GM18868 (cell line): ENCODE results near the gene ZNF385C.
A peak's percentile ranks its signal among the peaks of the same experiment; 100 is the strongest.
"Not testable (repeated sequence)": the region's sequence is repeated elsewhere in the genome, so short reads cannot be mapped to it uniquely, and the experiment has no call there.

Source experiments
- ATAC-seq: cut with Tn5 transposase; IDR thresholded peaks from one replicate; pipeline ENCODE4 v1.9.1; 2021; ENCODE audit warnings: mild to moderate bottlenecking, moderate library complexity; ENCODE audit not compliant: unreplicated experiment

ZNF385C gene, protein sequence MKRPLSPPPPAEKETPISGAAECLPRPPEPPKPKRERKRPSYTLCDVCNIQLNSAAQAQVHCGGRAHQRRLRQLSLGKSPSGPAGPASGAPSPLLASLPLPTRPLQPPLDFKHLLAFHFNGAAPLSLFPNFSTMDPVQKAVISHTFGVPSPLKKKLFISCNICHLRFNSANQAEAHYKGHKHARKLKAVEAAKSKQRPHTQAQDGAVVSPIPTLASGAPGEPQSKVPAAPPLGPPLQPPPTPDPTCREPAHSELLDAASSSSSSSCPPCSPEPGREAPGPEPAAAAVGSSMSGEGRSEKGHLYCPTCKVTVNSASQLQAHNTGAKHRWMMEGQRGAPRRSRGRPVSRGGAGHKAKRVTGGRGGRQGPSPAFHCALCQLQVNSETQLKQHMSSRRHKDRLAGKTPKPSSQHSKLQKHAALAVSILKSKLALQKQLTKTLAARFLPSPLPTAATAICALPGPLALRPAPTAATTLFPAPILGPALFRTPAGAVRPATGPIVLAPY

DNA sequence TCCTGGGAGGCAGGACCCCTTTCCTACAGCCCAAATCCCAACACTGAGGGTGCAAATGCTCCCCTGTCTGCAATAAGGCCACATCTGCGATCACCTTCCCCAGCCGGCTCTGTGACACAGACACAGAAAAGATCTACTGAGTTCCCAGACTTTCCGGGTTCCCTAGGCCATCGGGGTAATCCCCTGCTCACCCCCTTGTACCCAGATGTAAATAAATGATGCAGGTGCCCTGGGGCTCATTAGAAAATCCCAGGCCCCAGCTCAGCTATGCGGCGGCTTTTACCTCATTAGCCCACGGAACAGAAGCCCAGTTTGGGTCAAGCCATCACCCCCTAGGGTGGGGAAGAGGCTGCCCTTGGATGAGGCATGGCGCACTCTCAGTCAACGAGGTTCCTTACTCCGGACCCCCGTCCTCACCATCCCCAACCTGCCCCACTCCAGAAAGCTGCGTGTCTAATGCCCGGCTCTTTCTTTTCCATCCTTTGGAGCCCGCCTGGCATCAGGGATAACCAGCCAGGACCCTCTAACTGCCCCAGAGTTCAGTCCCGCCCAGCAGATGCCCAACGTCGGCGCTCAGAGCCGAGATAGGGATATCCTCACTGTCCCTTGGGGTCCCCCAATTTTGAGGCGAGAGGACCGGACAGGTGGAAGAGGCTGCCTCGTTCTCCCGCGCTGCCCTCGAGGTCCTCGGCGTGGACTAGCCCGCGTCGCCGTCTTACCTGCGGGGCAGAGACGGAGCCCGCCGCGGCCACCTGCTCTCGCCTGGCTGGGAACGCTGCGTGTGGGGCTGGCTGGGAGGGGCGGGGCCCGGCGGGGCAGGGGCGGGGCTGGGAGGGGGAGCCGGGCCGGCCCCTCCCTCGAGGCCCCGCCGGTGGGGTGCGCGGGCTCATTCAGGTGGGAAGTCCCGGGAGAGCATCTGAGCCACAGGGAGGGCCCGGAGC is at the start of gene ZNF385C:
ZNF385C (minus strand) TSS at position 783 of the 941 bp plus-strand sequence. CDS start 35,417 bp downstream, outside the sequence.
- no peak for ATAC-seq

DNA sequence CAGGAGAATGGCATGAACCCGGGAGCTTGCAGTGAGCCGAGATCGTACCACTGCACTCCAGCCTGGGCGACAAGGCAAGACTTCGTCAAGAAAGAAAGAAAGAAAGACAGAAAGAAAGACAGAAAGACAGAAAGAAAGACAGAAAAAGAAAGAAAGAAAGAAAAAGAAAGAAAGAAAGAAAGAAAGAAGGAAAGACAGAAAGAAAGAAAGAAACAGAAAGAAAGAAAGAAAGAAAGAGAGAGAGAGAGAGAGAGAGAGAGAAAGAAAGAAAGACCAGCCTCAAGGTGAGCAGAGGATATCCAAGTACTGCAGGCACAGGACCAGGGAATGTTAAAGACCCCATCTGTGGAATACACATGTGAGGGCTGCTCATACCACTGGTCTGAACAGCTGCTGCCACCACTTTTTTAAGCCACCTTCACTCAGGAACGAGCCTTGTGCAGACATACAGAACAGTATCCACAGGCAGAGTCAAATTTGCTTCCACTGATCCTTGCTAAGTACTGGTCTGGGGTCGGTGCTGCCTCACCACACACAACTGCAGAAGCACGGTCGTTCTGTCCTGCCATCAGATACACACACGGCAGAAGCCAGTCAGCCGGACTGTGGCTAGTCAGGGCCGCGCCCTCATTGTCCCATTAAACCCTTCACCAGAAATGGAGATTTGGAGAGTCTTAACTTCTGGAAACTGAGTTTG is 48.8 kb upstream of the ZNF385C start:
- ATAC-seq, result no peak

DNA sequence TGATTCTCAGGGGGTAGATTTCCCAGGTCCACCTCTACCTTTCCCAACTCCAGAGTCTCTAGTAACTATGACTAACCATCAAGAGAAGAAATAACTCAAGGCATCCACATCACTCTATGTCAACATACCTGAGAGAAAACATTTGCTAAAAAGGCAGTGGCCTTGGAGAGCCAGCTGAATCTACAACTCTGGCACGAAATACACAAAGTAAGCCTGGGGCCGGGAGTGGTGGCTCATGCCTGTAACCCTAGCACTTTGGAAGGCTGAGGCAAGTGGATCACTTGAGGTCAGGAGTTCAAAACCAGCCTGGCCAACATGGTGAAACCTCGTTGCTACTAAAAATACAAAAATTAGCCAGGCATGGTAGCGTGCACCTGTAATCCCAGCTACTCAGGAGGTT is 44.9 kb upstream of the ZNF385C start:
- ATAC-seq, result not testable (repeated sequence)

DNA sequence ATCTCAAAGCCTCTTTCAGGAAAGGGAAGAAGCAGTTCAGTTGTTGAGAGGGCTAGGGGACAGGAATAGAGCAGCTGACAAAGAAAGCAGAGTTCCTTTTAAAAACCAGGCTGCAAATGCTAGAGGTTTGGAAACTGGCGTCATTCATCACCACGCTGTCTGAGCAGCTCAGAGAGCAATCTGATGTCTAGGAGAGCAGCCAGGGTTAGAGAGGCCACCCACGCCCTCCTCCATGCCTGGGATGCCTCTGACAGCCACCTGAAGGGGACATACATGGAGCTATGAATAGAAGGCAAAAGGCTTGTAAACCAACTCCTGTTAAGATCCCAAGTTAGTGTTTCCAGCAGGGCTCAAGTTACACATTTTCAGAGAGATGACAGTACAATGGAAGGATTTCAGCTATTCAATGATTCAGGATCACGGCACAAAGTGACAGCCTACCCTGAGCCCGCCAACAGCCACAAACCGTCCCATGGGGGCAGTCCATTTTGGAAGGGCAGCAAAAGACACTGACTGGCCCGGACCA is 44.2 kb upstream of the ZNF385C start:
- ATAC-seq, result no peak

DNA sequence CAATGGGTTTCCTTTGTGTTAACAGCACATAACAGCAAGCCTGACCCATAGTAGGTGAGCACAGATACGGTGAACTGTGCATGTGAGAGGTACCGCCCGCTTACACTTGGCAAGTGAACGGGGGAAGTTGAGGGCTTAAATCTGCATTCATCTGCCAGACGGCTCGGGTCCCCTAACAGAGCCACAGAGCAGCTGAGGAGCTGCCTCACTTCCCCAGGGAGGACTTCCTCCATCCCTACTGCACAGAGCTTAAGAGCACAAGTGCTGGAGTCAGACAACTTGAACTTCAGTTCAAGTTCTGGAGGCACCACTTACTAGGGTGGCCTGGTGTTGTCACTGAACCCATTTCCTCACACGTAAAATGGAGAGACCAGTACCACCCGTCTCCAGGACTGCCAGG is 43.1 kb upstream of the ZNF385C start:
- no peak for ATAC-seq

DNA sequence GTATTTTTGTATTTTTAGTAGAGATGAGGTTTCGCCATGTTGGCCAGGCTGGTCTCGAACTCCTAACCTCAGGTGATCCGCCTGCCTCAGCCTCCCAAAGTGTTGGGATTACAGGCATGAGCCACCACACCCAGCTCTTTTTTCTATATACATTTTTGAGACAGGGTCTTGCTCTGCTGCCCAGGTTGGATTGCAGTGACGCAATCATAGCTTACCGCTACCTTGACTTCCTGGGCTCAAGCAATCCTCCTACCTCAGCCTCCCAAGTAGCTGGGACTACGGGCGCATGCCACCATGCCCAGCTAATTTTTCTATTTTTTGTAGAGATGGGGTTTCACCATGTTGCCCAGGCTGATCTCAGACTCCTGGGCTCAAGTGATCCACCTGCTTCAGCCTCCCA is 42.4 kb upstream of the ZNF385C start:
- ATAC-seq, result not testable (repeated sequence)

DNA sequence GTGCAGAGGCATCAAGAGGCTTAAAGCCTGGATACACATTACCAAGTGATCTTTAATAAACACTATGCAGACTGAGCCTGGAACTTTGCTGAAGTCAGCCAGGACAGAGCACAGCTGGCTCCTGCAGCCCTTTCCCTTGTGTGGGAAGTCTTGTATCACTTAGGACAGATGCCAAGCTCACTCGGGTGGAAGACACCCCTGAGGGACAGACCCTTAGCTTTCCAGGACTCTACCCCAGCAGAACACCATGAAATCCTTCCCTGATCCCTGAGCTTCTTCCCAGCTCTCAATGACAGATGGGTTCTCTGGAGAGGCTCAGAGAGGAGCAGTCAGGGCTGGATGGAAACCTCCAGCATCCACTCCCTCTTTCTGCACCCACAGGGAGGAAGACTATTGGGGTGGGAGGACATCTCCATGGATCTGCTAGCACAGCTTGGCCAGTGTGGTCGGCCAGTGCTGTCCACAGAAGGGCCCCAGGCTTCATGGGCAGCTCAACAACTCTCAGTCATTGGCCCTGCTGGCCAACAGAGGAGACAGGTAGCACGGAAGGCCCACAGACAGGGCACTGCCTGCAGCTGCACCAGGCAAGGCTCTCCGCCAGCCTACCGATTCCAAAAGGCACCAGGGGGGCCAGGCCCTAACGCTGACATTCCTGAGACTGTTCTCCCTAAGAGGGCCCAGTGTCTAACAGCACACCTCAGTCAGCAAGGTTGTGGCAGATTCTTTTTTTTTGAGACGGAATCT is 40.6 kb upstream of the ZNF385C start:
- ATAC-seq, result no peak

DNA sequence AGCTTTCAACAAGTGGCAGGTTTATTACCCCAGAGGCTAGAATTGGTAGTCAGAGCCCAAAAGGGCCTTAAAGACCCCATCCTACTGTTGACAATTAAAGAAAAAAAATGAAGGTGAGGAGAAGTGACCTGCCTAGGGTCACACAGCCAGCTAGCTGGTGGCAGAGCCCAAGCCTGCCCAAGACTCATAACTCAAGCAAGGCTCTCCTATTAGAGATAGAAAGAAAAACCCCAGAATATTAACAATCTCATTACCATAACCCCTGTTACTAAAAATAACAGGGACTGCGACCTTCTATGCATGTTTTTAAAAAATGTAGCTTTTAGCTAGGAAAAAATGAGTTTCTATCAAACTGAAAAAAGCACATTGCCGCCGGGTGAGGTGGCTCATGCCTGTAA is 38.4 kb upstream of the ZNF385C start:
- ATAC-seq, result no peak

DNA sequence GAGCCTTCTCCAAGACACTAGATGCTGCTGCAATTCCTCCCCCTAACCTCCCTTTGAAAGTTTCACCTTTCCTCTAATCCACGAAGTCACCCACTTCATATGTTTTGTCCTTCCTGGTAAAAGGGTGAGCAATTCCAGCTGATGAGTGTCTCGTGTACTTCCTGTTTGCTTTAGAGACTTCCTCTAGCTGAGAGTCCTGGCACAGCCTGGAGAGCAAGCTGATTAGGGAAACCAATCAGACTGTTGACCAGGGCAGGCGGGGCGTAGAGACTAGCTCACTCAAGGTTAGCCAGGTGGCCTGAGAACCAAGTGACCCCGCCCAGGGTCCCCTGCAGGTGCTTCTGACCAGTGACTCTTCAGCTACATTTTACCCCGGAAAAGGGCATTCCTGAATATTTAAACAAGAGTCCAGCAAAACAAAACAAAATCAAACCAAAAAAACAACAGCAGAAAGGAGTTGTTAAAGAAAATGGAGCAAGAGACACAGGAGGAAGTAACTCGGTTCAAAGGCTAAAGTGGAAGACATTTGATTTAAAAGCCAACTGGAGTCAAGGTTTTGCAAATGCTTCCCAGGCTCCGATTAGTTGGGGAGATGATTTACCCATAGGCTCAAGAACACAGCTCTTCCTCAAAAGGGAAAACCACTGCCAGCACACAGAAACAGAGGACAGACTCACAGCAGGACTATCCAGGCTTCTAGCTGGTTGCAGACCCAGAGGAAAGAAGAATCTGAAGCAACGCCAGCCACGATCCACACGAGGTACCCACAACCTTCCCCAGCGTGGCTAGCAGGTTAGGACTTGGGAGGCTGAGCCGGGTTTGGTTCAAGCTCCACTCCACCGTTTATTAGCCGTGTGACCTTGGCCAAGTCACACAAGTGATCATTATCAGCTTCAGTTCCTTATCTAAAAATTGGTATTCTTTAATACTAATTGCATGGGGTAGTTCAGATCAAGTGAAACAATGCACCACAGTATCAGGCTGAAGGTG is 37.7 kb upstream of the ZNF385C start:
- ATAC-seq, result no peak

DNA sequence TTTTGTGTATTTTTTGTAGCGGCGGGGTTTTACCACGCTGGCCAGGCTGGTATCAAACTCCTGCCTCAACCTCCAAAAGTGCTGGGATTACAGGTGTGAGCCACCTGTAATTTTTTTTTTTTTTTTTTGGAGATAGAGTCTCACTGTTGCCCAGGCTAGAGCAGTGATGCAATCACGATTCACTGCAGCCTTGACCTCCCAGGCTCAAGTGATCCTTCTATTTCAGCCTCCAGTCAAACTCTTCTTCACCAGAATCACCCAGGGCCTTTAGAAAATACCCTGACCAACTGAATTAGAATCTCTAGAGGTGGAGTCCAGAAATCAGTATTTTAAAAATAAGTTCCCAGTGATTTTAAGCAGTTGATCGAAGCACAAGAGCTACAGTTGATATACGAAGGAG is 36.9 kb upstream of the ZNF385C start:
- no peak for ATAC-seq

DNA sequence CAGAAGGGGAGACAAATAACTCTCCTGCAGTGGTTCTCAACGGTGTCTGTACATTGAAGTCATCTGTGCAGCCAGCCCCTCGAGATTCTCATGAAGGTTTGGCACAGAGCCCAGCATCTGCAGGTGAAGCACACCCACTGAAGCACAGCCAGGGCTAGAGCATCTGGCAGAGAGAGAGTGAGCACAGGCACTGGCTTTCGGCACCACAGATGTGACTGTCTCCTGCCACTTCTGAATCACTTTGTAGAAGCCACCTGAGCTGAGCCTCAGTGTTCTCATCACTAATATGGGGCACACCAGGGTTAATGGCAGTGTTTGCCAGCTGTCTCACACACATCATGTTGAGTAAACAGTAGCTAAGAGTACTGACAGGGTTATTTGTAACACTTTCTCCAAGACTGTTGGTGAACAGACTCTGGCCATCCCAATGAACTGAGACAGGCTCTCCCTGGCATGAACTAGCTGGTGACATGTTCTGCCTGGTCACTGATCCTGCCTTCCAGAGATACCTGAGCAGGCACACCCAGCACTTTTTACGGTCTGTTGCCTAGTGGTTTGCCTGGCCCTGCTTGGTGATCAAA is 35.3 kb upstream of the ZNF385C start:
- peak; percentile 56 for ATAC-seq

DNA sequence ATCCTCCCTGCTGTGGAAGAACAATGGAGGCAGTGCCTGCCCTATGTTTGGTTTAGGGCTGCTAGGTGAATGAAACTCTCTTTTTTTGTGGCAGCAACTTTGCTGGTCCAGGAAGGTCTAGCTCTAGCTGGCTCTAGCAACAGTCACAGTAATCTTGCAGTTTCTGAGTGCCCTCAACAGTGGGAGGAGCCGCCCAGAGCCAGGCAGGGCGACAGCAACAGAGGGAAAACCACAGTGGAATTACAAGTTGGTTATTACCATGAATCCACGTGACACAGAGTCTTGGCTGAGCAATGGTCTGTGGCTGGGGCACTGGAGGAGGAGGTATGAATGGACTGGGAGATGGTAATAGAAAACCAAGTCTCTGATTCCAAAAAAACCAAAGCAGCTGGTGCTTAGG is 34.7 kb upstream of the ZNF385C start:
- no peak for ATAC-seq

DNA sequence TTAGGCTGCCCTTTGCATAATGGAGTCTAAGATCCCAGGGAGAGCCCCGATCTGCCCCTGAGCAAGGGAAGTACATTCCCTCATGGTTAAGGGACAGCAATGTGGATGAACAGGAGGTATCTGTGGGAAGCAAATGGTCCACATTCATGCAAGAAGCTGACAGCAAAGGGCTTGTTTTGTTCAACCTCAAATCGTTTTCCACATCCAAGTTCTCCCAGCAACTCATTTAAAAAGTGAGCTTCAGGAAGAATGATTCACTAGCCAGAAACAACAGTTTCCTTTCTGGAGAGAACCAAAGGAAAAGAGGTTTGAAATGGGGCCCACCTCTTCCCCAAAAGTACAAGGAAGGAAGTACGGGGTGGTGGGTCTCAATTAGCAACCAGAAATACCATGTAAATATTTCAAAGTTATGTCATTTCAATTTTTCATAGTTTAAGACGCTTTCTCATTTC is 33.7 kb upstream of the ZNF385C start:
- no peak for ATAC-seq

DNA sequence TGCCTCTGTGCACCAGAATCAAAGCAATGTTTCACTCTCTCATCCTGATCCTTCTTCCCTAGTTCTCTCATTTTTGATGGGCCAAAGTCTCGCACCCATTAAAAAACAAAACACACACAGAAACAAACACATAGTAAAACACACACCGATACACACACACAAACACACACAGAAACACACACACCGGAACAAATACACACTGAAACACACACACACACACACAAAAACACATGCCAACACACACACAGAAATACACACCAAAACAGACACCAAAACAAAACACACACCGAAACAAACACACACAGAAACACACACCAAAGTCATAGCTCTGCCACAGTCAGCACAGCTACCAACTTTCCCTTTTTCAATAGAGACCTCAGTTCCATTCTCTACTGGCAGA is 33.0 kb upstream of the ZNF385C start:
- ATAC-seq, result no peak

DNA sequence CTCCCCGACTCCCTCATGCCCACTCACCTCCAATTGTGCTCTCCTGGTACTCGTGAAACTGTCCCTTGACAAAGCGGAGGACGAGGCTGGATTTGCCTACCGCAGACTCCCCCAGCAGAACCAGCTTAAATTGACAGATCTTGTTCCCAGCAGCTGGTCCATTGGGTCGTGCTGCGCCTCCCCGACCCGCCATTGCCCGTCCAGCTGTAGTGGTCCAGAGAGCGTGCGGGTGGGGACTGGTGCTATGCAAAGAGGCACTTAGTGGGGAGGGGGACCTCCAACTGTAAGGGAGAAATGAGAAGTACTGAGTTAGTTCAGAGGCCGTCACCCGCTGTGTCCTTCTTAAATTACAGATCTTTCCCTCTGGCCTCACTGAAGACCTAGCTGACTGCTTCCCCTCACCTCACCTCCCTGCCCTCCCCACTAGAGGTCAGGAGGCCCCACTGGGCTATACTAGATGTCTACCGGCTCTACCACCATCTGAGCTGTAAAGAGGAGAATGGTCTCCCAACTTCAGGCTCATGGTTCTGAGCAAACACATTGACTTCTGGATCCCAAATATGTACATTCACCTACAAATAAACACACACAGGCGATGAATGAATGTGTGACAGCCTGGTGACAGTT is 32.1 kb upstream of the ZNF385C start:
- ATAC-seq, result no peak

DNA sequence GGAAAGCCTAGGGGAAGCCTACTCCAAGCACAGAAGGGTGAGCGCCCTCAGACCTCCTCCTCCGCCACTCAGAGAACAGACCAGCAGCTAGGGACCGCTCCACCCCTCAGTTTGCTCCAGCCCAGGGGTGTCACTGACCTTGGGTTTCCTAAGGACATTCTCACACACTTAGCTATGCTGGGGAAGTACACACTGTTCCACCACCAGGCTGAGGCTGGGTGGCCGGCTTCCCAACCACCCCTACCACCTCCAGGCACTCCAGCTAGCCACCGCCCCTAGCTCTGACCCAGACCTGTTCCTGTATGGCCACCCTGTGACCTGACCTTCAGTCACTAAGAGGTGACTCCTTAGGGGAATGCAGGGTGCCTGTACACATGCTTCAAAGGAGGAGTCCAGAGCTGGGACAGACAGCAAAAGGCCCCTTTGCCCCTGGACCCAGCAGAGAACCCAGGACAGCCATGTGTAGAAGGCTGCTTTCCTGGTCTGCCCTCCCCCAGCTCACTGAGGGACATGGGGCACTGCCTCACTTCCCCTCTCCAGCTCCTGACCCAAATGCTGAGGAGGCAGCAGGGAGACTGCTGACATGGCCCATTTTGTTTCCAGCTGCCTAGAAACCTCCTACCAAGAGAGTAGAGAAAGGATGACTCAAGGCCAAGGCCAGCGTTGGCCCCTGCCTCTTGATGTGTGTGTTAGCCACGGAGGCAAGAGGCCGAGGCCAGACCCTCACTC is 31.0 kb upstream of the ZNF385C start:
- ATAC-seq, result no peak

DNA sequence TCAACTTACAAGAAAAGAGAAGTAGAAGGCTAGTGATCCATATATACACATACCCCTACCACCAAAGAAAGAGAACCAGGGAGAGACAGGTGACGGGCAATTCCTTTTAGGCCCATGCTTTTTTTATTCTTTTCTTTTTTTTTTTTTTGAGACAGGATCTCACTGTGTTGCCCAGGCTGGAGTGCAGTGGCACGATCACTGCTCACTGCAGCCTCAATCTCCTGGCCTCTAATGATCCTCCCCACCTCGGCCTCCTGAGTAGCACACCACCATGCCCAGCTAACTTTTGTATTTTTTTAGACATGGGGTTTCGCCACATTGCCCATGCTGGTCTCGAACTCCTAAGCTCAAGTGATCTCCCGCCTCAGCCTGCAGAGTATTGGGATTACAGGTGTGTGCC is 29.1 kb upstream of the ZNF385C start:
- ATAC-seq, result no peak
